Pulmonary artery endothelial cell (primary cell): ENCODE data around the gene USH2A. TPM values are rescaled to one million over a fixed set of nuclear protein-coding genes. Genes with fewer than 3 reads are reported as not detected.

Source experiments
- DNase-seq: peaks from one replicate; pipeline ENCODE4 v3.0.0-alpha.2; 2011; ENCODE audit warnings: low read depth, low spot score
- total RNA-seq: library from RNA; depleted of rRNA; stranded (reverse); fragments of >200 nt; gene quantifications from 2 replicates; pipeline ENCODE4 v1.2.3, GENCODE V29; 2014

USH2A gene
- total RNA-seq, 1 donor from 2014 or later: not detected

DNA sequence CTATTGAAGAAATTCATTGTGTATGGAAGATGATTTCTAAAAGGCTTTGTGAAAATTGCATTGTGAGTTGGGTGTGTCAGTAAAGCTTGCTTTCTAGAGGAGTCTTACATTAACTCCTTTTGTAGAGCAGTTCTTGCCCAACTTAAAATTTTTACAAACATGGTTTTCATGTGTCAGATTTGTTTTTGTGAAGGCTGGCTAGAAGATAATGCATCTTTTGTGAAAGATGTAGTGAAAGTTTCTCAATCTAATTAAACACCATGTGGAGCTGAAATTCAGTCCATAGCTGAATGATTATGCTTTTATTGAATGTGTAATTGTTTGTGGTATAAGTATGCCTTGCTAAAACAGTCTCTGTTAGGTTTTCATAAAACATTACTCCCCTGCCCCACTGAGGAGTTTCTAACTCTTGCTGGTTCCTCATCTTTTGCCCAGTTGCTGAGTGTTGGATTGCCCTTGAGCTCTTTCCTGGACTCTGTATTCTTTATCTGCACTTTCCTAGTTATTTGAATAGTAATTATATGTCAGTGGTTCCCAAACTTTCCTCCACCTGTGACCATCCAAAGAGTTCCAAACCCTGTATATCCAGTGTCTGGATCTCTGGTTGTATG, 818.1 kb downstream of the USH2A start:
- DNase-seq: no peak

DNA sequence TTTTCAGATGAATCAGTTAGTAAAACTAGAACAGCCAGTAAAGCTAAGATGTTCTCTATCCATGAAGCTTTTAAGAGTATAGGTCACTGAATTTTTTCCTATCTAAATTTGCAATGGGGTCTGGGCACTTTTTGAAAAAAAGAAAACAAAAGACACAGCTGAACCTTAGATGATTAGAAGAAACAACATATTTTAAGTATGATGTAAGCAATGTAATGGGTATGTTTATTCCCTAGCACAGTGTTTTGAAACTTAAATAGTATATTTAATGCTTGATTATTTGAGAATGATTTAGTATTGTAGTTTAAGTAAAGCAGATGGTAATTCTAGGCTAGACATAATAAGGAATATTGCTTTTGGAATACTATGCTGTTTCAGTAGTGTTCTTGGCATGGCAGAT, 819.9 kb downstream of the USH2A start:
- DNase-seq: no peak

DNA sequence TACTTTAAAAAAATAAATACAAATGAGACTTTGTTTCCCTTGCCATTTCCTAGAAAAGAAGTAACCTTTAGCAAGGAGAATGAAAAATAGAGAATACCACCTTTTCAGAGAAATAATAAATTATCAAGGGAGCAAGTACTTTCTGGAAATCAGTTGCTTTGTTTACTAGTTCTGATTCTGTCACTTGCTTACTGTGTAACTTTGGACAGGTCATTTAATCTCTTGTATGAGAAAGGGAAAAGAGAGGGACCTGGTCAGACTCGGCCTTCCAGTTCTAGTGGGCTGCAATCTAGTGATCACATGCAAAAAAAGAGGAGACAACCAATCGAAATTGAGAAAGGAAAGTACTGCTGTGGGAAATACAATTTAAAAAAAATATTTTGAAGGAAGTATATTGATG, 822.0 kb downstream of the USH2A start:
- DNase-seq: no peak

DNA sequence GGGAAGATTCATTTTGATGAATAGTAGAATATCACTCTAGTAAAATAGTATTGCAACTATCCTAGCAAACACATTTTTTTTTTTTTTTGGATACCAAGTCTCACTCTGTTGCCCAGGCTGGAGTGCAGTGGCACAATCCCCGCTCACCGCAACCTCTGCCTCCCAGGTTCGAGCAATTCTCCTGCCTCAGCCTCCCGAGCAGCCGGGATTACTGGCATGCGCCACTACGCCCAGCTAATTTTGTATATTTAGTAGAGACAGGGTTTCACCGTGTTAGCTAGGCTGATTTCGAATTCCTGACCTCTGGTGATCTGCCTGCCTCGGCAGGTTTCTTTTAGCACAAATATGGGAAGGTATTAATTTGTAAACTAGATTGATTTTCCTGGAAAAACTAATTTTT, 822.4 kb downstream of the USH2A start:
- no peak for DNase-seq

DNA sequence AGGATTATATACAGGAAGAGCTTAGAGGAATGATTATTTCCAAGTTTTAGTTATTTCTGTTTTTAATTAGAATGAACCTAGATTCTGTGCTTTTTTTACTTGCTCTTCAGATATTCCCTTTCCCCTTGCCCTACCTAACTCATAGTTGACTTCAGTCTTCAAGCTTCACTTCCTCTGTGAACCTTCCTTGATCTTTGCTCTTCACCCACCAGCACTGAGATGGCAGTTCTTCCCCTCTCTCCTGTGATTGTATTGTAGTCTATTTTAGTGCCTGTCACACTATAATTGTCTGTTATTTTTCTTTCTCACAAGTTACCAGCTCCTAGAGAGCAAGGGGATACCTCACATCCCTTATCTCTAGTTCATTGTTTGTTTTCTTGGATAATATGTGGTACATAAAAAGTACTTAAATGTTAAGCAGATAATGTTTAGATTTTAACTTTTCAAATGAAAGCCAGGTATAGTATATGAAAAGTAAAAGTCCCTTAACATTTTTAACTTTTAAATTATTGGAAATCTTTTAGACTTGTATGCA, 822.9 kb downstream of the USH2A start:
- DNase-seq: no peak

DNA sequence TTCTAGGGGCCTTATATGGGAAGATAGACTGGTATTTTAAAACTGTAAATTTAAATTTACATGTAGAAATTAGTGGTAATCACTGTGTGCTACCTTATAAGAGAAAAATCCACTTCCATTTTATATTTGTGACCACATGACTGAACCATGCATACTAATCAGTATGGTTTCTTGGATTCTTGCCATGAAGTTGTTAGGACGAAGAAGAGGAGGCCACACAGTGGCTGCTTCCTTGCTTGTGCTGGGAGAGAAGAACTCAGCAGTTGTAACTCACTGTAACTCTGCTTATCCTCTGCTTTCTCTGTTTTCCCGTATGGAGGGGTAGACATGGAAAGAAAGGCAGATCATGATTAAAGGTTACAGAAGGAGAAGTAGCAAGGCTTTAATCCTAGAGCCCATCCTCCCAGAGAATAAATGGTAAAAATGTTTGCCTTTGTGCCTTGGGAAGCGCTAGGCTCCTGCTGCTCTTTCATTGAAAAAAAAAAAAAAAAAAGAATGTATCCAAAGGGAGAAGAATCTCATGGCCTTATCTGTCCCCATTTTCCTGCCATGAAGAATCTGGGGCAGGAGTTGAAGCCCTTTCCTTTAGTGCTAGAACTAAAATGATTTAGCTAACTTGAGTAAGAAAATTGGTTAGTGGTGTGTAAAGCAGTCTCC, 823.7 kb downstream of the USH2A start:
- no peak for DNase-seq

DNA sequence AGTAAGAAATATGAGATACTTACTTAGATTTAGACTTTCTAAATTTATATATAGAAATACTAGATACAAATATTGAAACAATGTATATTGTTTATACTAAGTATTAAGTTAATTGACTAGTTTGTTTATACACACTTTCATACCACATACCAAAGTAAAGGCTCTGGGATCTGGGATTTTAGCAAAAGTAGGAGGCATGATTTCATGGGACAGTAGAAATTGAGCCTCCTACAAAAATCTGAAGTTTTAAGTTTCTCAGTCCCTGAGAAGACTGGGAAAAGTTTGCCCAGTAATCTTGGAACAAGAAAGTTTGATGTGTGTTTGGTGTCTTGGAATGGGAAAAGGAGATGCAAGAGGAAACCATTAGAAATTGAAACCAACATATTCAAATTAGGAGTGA, 825.3 kb downstream of the USH2A start:
- no peak for DNase-seq

DNA sequence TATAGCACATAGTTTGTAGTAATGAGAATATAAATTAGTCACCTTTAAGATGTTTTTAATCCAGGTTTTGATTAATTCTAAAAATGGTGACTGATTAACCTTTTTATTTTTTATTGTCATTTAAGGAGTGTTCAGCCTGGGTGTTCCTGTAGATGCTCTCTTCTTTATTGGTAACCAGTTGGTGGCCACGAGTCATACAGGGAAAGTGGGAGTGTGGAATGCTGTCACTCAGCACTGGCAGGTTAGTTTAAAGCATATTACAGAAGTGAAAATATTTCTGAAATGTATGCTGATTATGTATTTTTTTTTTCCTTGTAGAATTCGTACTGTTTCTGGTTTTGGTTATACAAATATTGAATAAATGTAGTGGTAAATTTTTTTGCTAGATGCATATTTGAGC, 828.0 kb downstream of the USH2A start:
- DNase-seq: no peak

DNA sequence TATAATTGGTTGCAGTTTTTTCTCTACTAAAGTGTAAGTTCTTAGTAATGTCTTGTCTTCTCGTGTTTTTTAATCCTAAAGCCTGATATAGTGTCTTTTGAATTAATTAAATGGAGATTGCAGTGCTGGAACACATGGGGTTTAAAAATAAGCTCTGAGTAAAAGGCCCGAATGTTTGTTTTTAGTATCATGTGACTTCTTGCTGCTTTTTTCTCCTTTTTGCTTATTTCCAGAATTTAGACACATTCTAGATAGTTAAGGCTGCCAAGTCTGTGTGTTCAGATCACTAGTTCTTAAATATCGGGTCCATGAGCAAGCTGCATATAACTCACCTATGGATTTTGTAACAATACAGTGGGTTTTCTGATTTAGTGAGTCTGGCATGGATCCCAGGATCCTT, 828.6 kb downstream of the USH2A start:
- no peak for DNase-seq

DNA sequence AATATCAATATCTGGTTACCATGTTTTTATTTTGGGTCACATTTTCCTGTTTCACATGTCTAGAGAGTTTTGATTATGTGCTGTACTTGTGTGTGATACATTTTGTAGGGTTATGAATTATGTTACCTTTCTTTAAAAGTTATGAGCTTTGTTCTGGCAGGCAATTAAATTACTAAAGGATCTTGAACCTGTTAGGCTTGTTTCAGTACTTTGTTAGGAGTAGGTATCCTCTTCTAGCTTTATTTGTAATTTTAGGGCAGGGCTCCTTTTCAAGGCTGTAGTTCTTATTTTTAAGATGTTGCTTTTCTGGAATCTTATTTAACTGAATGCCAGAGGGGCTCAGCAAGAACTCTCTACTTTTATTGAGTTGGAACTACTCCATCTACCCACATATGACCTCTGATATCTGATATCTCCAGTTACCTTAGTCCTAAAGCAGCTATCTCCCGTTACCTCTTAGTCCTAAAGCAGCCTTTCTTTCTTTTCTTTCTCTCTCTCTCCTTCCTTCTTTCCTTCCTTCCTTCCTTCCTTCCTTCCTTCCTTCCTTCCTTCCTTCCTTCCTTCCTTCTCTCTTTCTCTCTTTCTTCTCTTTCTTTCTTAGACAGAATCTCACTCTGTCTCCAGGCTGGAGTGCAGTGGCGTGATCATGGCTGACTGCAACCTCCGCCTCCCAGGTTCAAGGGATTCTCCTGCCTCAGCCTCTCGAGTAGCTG, 832.3 kb downstream of the USH2A start:
- DNase-seq: no peak

DNA sequence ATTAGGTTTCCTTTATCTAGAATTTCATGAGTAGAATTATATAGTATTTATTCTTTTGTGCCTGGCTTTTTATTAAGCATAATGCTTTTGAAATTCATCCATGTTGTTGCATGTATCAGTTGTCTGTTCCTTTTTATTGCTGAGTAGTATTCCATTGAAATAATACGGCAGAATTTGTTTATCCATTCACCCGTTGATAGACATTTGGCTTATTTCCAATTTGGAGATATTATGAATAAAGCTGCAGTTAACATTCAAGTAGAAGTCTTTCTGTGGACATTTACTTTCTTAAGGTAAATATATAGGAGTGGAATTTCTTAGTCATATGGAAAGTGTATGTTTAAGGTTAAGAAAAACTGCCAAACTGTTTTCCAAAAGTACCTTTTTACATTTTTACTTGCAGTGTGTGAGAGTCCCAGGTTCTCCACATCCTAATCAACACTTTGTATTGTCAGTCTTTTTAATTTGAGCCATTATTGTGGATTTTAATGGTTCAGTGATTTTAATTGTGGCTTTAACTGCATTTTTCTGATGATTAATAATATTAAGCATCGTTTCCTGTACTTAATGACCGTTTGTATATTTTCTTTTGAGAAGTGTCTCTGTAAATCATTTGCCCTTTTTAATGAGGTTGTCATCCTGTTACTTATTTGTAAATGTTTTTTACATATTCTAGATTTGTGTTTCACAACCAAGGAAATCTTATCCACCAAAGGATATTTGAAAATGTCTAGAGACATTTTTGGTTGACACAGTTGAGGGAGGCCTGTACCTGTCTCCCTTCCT, 833.4 kb downstream of the USH2A start:
- DNase-seq: no peak

DNA sequence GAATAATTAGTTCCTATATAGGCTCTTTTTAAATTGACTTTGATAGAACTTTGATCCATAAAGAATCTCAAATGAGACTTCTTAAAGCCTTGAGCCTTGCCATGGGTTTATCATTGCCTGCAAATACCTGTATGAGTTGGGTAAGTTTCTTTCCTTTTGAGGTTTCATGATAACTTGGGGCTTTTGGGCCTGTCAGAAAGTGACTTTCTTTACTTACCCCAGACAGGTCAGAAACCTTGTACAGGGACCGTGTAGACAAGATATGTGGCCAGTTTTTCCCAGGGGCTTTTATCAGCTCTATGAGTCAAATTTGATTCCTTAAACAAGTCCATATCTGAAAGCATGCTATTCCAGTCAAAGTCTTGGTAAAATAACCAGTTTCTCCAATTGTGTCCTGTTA, 838.9 kb downstream of the USH2A start:
- DNase-seq: no peak

DNA sequence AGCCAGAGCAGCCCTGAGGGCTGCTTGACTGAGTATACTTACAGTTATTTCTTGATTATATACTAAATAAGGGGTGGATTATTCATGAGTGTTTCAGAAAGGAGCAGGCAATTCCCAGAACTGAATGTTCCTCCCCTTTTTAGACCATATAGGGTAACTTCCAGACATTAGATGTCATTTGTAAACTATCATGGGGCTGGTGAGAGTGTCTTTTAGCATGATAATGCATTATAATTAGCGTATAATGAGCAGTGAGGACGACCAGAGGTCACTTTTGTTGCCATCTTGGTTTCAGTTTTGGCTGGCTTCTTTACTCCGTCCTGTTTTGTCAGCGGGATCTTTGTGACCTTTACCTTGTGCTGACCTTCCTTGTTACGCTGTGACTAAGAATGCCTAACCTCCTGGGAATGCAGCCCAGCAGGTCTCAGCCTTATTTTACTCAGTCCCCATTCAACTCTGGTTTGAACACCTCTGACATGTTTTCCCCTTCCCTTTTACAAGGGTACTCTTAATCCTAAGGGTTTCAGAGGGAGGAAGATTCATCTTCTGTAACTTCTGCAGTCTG, 840.0 kb downstream of the USH2A start:
- DNase-seq: no peak

DNA sequence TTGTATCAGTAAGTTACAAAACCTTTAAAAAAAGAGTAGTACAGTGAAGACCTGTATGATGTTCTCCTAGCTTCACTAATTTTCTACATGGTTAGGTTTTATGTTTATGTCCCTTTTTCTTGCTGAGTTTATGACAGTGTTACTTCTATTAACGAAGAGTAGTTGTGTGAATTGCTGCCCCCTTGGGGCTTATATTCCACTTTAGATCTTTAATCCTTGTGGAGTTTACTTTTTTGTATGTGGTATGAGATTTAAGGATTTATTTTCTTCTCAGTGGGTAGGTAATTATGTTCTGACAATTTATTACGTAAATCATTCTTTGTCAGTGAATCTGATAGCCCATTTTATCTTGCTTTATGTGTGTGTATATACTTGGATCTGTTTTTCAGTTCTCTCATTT, 841.4 kb downstream of the USH2A start:
- no peak for DNase-seq
